A673 (cell line): Measurements from ENCODE around the gene CABYR. TPM values are rescaled to one million over a fixed set of nuclear protein-coding genes. Genes with fewer than 3 reads are reported as not detected.
"Not testable (repeated sequence)": the region's sequence is repeated elsewhere in the genome, so short reads cannot be mapped to it uniquely, and the experiment has no call there.

ENCODE experiments used
- BruUV-seq: library from RNA; stranded (reverse); fragments of 400-500 nt; replicated peaks from 2 replicates; lab custom pipeline; 2021; lab: Mats Ljungman, UMichigan
- CTCF ChIA-PET: fragments of 300-600 bp; sonication (Branson Sonifier 250); formaldehyde crosslinking; loops from one replicate; lab custom pipeline; 2022; ENCODE audit warnings: antibody characterized with exemption; lab: Charles Lee
- POLR2A ChIA-PET: fragments of 300-600 bp; sonication (Branson Sonifier 250); formaldehyde crosslinking; loops from one replicate; lab custom pipeline; 2022; ENCODE audit warnings: antibody characterized with exemption; ENCODE audit not compliant: low non-redundant PET; lab: Charles Lee
- DNase-seq: peaks from one replicate; pipeline ENCODE4 v3.0.0-alpha.2; 2015; ENCODE audit warnings: low spot score
- H3K27ac ChIP-seq: fragments of 200-600 bp; sonication (generic); 2 replicates; pipeline ENCODE4 v1.5.1; 2016; ENCODE audit warnings: mixed run types, low read depth, mild to moderate bottlenecking, mixed read lengths, antibody characterized with exemption, low read length; ENCODE audit not compliant: poor library complexity, severe bottlenecking
- H3K27me3 ChIP-seq: fragments of 200-600 bp; sonication (generic); replicated peaks from 2 replicates; pipeline ENCODE4 v1.6.1; 2017; ENCODE audit warnings: mixed run types, low read depth, mild to moderate bottlenecking, mixed read lengths, antibody characterized with exemption, low read length; ENCODE audit not compliant: insufficient read depth, poor library complexity
- H3K36me3 ChIP-seq: fragments of 200-600 bp; sonication (generic); 2 replicates; pipeline ENCODE4 v1.6.1; 2016; ENCODE audit warnings: mixed run types, mild to moderate bottlenecking, mixed read lengths, antibody characterized with exemption, low read length; ENCODE audit not compliant: insufficient read depth, poor library complexity, severe bottlenecking
- H3K4me1 ChIP-seq: fragments of 200-600 bp; sonication (generic); 2 replicates; pipeline ENCODE4 v1.6.1; 2017; ENCODE audit warnings: mixed run types, mild to moderate bottlenecking, mixed read lengths, antibody characterized with exemption, low read length; ENCODE audit not compliant: insufficient read depth, poor library complexity, severe bottlenecking
- H3K4me3 ChIP-seq: fragments of 200-600 bp; sonication (generic); 2 replicates; pipeline ENCODE4 v1.5.1; 2016; ENCODE audit warnings: low read depth, mixed run types, mild to moderate bottlenecking, mixed read lengths, low read length; ENCODE audit not compliant: poor library complexity, severe bottlenecking
- H3K9me3 ChIP-seq: fragments of 200-600 bp; sonication (generic); 2 replicates; pipeline ENCODE4 v1.6.1; 2016; ENCODE audit warnings: mixed run types, low read depth, mild to moderate bottlenecking, mixed read lengths, antibody characterized with exemption, low read length; ENCODE audit not compliant: poor library complexity, severe bottlenecking
- CTCF ChIP-seq: fragments of 300-800, 200-600 bp; sonication (generic); conservative IDR thresholded peaks from 2 replicates; pipeline ENCODE4 v1.5.1; 2017; ENCODE audit warnings: low read depth, mild to moderate bottlenecking, antibody characterized with exemption, low read length, moderate library complexity, mixed read lengths
- EZH2 ChIP-seq: fragments of 200-600 bp; sonication (generic); IDR thresholded peaks from 2 replicates; pipeline ENCODE4 v1.6.1; 2017; ENCODE audit warnings: borderline replicate concordance, low read depth, mild to moderate bottlenecking, mixed read lengths, antibody characterized with exemption, low read length; ENCODE audit not compliant: poor library complexity, severe bottlenecking
- intact Hi-C: fragments of 100-400 bp; cut with micrococcal nuclease; formaldehyde crosslinking; loops from one replicate; pipeline ENCODE4 v1.10.0; 2022; ENCODE audit not compliant: unreplicated experiment
- total RNA-seq: library from RNA; stranded (reverse); gene quantifications from 2 replicates; pipeline ENCODE4 v1.2.3, GENCODE V29; 2021

CABYR gene
- total RNA-seq, 1 experiment from 2014 or later: 7.9 TPM

DNA sequence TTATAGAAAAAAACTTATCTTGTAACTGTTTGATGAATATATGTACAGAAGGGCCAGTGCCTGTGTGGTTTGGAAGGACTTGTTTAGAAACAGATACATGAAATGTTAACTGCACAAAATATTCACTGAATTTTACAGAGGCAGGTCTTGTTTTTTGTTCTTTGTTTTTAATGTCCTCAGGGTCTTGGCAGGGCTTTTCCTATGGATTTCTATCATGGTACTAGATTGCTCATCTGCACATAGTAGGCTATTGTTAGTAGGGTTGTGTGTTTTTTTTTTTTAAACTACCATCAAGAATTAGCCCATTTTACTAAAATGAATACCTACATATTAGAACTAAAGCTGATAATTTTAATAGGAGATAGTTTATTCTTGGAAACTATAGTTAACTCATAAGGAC is 3.5 kb downstream of the CABYR start:
- Histone ChIP-seq H3K27me3 (no peaks in the 10 kb centered on the region), H3K4me3 (no peak overlapping the region), H3K27ac (no peak overlapping the region), H3K36me3 (no peaks in the 10 kb centered on the region), H3K9me3 (no peaks in the 10 kb centered on the region), H3K4me1 (peaks cover 8% of the 10 kb centered on the region)
- ChIA-PET POLR2A (interaction anchor here (0.6 kb wide), 2 partner anchors 72 to 331 kb away, joined by 3 read pairs; no protein-coding TSS in a partner anchor), CTCF (no interaction called here)
- no peak for DNase-seq
- intact Hi-C loops: no loop called here
- no TSS peak for BruUV-seq
- no peak for TF ChIP-seq CTCF

GRCh38 chr18:24149591-24149990 is 10.7 kb downstream of the CABYR start:
- intact Hi-C loops, CTCF ChIA-PET, DNase-seq, H3K4me1 ChIP-seq, H3K36me3 ChIP-seq, H3K27me3 ChIP-seq, POLR2A ChIA-PET, H3K27ac ChIP-seq, H3K9me3 ChIP-seq, H3K4me3 ChIP-seq, BruUV-seq: not testable (repeated sequence)

GRCh38 chr18:24153397-24153796 is 14.5 kb downstream of the CABYR start:
- no peaks in the 10 kb centered on the region for H3K27me3 ChIP-seq
- no peak overlapping the region for H3K4me3 ChIP-seq
- no peak overlapping the region for H3K27ac ChIP-seq
- H3K9me3 ChIP-seq: no peaks in the 10 kb centered on the region
- H3K4me1 ChIP-seq: no peaks in the 10 kb centered on the region
- no peaks in the 10 kb centered on the region for H3K36me3 ChIP-seq
- ChIA-PET CTCF (interaction anchor here (0.6 kb wide), 1 partner anchor 336 kb away, joined by 3 read pairs; no protein-coding TSS in a partner anchor), POLR2A (no interaction called here)
- no TSS peak for BruUV-seq
- no peak for DNase-seq
- TF ChIP-seq CTCF (no peak), EZH2 (no peak)
- intact Hi-C loops: no loop called here

DNA sequence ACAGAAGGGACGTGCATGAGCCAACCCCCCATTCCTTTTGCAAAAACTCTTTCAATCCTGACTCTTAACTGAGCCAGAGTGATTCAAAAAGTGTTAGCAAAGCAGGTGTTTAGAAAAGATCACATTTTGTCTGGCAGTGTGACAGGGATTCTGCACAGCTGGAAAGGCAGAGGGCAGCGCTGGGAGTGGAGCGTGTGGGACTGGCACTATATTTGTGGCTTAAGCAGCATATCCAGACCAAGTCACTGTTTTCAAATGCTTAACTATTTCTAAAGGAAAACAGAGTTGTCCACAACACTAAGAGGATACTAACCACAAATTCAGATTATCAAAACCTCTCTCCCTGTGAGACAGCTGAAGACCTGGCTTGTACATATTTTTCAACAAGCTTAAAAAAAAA is 19.0 kb downstream of the CABYR start:
- Histone ChIP-seq H3K9me3 (no peaks in the 10 kb centered on the region), H3K4me3 (no peak overlapping the region), H3K27me3 (no peaks in the 10 kb centered on the region), H3K4me1 (peaks cover 4% of the 10 kb centered on the region), H3K27ac (no peak overlapping the region), H3K36me3 (no peaks in the 10 kb centered on the region)
- CTCF ChIA-PET: no interaction called here
- POLR2A ChIA-PET: no interaction called here
- TF ChIP-seq CTCF: no peak
- no peak for TF ChIP-seq EZH2
- BruUV-seq: no TSS peak
- no peak for DNase-seq
- intact Hi-C loops: no loop called here
